Panc1 (cell line): ENCODE data around the gene MMP3. TPM values are rescaled to one million over a fixed set of nuclear protein-coding genes. Genes with fewer than 3 reads are reported as not detected.
A peak's percentile ranks its signal among the peaks of the same experiment; 100 is the strongest.

ENCODE experiments used
- ATAC-seq: fragments of 200-7000 bp; cut with Tn5 transposase; 2 replicates; pipeline ENCODE4 v1.9.1; 2020; ENCODE audit warnings: mild to moderate bottlenecking, moderate library complexity
- BruUV-seq: library from RNA; stranded (reverse); fragments of 400-500 nt; replicated peaks from 2 replicates; lab custom pipeline; 2021; lab: Mats Ljungman, UMichigan
- CTCF ChIA-PET: fragments of 300-600 bp; sonication (Branson Sonifier 250); formaldehyde crosslinking; loops from one replicate; lab custom pipeline; 2022; ENCODE audit warnings: antibody characterized with exemption; lab: Charles Lee
- POLR2A ChIA-PET: fragments of 300-600 bp; sonication (Branson Sonifier 250); formaldehyde crosslinking; loops from one replicate; lab custom pipeline; 2022; ENCODE audit warnings: antibody characterized with exemption; lab: Charles Lee
- DNase-seq: peaks from one replicate; pipeline ENCODE4 v3.0.0-alpha.2; 2010; ENCODE audit warnings: low read depth, low spot score
- H3K27ac ChIP-seq: 2 replicates; pipeline ENCODE4 v1.5.1; 2011; ENCODE audit warnings: mild to moderate bottlenecking, low read length, inconsistent platforms
- H3K27me3 ChIP-seq: fragments of 200-500 bp; sonication (Bioruptor generic); 2 replicates; pipeline ENCODE4 v1.6.0; 2014; ENCODE audit warnings: low read length, inconsistent platforms; ENCODE audit not compliant: control insufficient read depth, insufficient read depth
- H3K36me3 ChIP-seq: fragments of 200-500 bp; sonication (Bioruptor generic); 2 replicates; pipeline ENCODE4 v1.5.1; 2014; ENCODE audit warnings: inconsistent platforms, mild to moderate bottlenecking, low read length, moderate library complexity; ENCODE audit not compliant: control insufficient read depth, insufficient read depth
- H3K4me1 ChIP-seq: 2 replicates; pipeline ENCODE4 v1.5.1; 2011; ENCODE audit warnings: inconsistent platforms, mild to moderate bottlenecking, low read length, moderate library complexity; ENCODE audit not compliant: control insufficient read depth, insufficient read depth
- H3K4me3 ChIP-seq, 2 experiments: 2 replicates each; pipeline ENCODE4 v1.5.1; 2011 to 2012; ENCODE audit warnings: low read depth in 2 of 2, low read length in 2 of 2, mild to moderate bottlenecking in 2 of 2, inconsistent platforms in 1 of 2, moderate library complexity in 1 of 2
- H3K9me3 ChIP-seq: fragments of 200-500 bp; sonication (Bioruptor generic); 2 replicates; pipeline ENCODE4 v1.5.1; 2014; ENCODE audit warnings: low read depth, mild to moderate bottlenecking, inconsistent platforms, low read length, moderate library complexity; ENCODE audit not compliant: control insufficient read depth, insufficient read depth
- POLR2AphosphoS5 ChIP-seq: IDR thresholded peaks from 2 replicates; pipeline ENCODE4 v1.6.1; 2012; ENCODE audit warnings: mild to moderate bottlenecking, low read depth, low read length, moderate library complexity
- SIN3A ChIP-seq: IDR thresholded peaks from 2 replicates; pipeline ENCODE4 v1.6.1; 2012; ENCODE audit warnings: low read depth, mild to moderate bottlenecking, low read length, moderate library complexity, borderline replicate concordance; ENCODE audit not compliant: insufficient read depth
- TCF7L2 ChIP-seq: IDR thresholded peaks from 2 replicates; pipeline ENCODE4 v1.6.1; 2011; ENCODE audit warnings: mild to moderate bottlenecking, low read depth, low read length, inconsistent platforms
- in situ Hi-C: cut with HindIII; loops from 2 replicates; pipeline ENCODE4 v1.10.0; 2016; ENCODE audit warnings: low sequenced_read_pairs, low pct_unique_long_range_greater_than_20kb
- intact Hi-C: fragments of 100-400 bp; cut with micrococcal nuclease; formaldehyde crosslinking; loops from one replicate; pipeline ENCODE4 v1.10.0; 2022; ENCODE audit not compliant: unreplicated experiment
- total RNA-seq: library from RNA; stranded (reverse); gene quantifications from one replicate; pipeline ENCODE4 v1.2.1, GENCODE V29; 2021; ENCODE audit not compliant: unreplicated experiment
- TF ChIP-seq, protein P1 (sequence below): fragments of 450-650 bp; IDR thresholded peaks from 2 replicates; pipeline ENCODE4 v1.5.1; 2017; ENCODE audit warnings: mild to moderate bottlenecking
- TF ChIP-seq, protein P2 (sequence below), 2 experiments: IDR thresholded peaks; 2 replicates each; pipeline ENCODE4 v1.6.1; 2011 to 2012; ENCODE audit warnings: low read depth in 2 of 2, control low read depth in 1 of 2, low read length in 1 of 2, mild to moderate bottlenecking in 1 of 2, moderate library complexity in 1 of 2; ENCODE audit not compliant: insufficient read depth in 1 of 2

MMP3 gene
- total RNA-seq, 1 experiment from 2014 or later, result not detected

DNA sequence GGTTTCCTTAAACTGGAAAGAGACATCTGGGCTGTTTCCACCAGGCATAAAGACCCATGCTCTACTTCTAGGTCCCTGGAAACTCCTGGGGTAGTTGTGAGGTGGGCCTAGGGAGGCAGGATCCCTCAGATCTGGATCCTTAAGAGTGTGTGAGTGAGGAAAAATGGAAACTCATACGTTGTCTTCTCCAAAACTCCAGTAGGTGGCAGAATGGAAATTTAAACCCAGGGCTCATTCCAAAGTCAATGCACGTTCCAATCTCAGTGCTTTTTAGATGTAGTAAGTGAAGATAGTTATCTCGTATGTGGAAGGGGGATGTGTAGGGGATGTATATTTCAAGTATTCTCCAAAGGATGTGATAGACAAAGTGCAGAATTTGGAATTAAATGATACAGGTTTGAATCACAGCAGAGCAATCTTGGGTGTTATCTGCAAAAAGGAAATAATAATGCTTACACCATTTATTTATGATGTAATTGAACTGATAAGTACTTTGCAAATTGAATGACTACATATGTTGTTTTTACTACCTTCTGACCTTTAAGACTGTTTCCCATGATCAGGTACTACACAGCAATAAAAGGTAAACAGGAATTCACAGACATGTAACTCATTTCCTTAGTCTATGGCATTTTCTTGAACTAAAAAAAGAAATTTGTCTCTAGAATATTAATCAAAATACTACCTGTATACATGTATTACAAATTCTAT is 32.3 kb downstream of the MMP3 start:
- H3K27me3 ChIP-seq, result peaks cover 10% of the 10 kb centered on the region
- DNase-seq (no peak), ATAC-seq (peak; percentile 72)
- TF ChIP-seq, protein P1, sequence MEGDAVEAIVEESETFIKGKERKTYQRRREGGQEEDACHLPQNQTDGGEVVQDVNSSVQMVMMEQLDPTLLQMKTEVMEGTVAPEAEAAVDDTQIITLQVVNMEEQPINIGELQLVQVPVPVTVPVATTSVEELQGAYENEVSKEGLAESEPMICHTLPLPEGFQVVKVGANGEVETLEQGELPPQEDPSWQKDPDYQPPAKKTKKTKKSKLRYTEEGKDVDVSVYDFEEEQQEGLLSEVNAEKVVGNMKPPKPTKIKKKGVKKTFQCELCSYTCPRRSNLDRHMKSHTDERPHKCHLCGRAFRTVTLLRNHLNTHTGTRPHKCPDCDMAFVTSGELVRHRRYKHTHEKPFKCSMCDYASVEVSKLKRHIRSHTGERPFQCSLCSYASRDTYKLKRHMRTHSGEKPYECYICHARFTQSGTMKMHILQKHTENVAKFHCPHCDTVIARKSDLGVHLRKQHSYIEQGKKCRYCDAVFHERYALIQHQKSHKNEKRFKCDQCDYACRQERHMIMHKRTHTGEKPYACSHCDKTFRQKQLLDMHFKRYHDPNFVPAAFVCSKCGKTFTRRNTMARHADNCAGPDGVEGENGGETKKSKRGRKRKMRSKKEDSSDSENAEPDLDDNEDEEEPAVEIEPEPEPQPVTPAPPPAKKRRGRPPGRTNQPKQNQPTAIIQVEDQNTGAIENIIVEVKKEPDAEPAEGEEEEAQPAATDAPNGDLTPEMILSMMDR, result peak; percentile 78
- TF ChIP-seq SIN3A, result no peak
- ChIA-PET POLR2A (no interaction called here), CTCF (interaction anchor here (0.6 kb wide), 1 partner anchor 114 kb away, joined by 3 read pairs; no protein-coding TSS in a partner anchor)
- no peak overlapping the region for H3K27ac ChIP-seq
- intact Hi-C loops, result loop anchor here (5.0 kb wide), 1 partner anchor 246 kb away; no protein-coding TSS in a partner anchor
- H3K4me1 ChIP-seq, result peaks cover 5% of the 10 kb centered on the region; the same call in 1 of the 2 replicates
- no peaks in the 10 kb centered on the region for H3K9me3 ChIP-seq
- no TSS peak for BruUV-seq
- no peaks in the 10 kb centered on the region for H3K36me3 ChIP-seq
- in situ Hi-C loops, result no loop called here
- no peak overlapping the region for H3K4me3 ChIP-seq

DNA sequence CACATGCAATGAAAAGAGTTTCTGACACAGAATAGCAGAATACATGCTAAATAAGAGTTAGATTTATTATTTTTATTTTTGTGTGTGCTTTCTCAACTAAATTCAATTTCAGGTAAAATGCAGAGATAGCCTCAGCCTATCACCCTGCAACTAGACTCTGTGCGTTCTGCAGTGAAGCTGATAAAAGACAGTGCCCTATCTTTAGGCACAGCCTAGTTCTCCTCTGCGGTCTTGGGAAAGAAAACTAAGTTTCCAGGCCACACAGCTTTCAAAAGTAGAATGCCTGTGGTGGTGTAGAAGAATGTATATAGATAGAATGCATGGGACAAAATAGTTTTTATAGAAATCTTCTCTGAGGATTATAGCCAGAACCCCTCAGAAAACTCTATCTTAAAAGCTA is 33.4 kb downstream of the MMP3 start:
- Histone ChIP-seq H3K4me1 (peaks cover 5% of the 10 kb centered on the region; the same call in 1 of the 2 replicates), H3K36me3 (no peaks in the 10 kb centered on the region), H3K27me3 (peaks cover 10% of the 10 kb centered on the region), H3K4me3 (no peak overlapping the region), H3K9me3 (no peaks in the 10 kb centered on the region), H3K27ac (no peak overlapping the region)
- in situ Hi-C loops, result no loop called here
- intact Hi-C loops, result loop anchor here (5.0 kb wide), 1 partner anchor 247 kb away; no protein-coding TSS in a partner anchor
- TF ChIP-seq, protein P2, sequence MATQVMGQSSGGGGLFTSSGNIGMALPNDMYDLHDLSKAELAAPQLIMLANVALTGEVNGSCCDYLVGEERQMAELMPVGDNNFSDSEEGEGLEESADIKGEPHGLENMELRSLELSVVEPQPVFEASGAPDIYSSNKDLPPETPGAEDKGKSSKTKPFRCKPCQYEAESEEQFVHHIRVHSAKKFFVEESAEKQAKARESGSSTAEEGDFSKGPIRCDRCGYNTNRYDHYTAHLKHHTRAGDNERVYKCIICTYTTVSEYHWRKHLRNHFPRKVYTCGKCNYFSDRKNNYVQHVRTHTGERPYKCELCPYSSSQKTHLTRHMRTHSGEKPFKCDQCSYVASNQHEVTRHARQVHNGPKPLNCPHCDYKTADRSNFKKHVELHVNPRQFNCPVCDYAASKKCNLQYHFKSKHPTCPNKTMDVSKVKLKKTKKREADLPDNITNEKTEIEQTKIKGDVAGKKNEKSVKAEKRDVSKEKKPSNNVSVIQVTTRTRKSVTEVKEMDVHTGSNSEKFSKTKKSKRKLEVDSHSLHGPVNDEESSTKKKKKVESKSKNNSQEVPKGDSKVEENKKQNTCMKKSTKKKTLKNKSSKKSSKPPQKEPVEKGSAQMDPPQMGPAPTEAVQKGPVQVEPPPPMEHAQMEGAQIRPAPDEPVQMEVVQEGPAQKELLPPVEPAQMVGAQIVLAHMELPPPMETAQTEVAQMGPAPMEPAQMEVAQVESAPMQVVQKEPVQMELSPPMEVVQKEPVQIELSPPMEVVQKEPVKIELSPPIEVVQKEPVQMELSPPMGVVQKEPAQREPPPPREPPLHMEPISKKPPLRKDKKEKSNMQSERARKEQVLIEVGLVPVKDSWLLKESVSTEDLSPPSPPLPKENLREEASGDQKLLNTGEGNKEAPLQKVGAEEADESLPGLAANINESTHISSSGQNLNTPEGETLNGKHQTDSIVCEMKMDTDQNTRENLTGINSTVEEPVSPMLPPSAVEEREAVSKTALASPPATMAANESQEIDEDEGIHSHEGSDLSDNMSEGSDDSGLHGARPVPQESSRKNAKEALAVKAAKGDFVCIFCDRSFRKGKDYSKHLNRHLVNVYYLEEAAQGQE (IDR thresholded peaks at IDR 0.05; ENCODE audit: insufficient read depth in 1 of 2, low read depth in 2 of 2, low read length in 1 of 2), result no peak
- TF ChIP-seq SIN3A (no peak), TCF7L2 (no peak), POLR2AphosphoS5 (no peak)
- TF ChIP-seq, protein P1, result no peak
- ChIA-PET POLR2A (no interaction called here), CTCF (no interaction called here)
- BruUV-seq, result no TSS peak
- no peak for DNase-seq
- no peak for ATAC-seq
